Neuronal stem cell (in vitro differentiated cells): ENCODE measurements around the gene BMF.

ENCODE experiments used
- DNase-seq: peaks from one replicate; pipeline ENCODE4 v3.0.0-alpha.2; 2013; ENCODE audit warnings: low spot score
- H2AFZ ChIP-seq: one replicate; pipeline ENCODE4 v1.6.1; 2013; ENCODE audit warnings: mild to moderate bottlenecking, low read length, inconsistent platforms
- H2AK5ac ChIP-seq: 2 replicates; pipeline ENCODE4 v1.6.1; 2013; ENCODE audit warnings: low read depth, mild to moderate bottlenecking, inconsistent platforms, low read length, moderate library complexity, mixed read lengths
- H2BK120ac ChIP-seq: 2 replicates; pipeline ENCODE4 v1.6.1; 2013; ENCODE audit warnings: low read depth, mild to moderate bottlenecking, inconsistent platforms, low read length, moderate library complexity, mixed read lengths
- H2BK12ac ChIP-seq: one replicate; pipeline ENCODE4 v1.6.1; 2013; ENCODE audit warnings: low read length, inconsistent platforms
- H2BK15ac ChIP-seq: 2 replicates; pipeline ENCODE4 v1.6.1; 2013; ENCODE audit warnings: mild to moderate bottlenecking, low read length, inconsistent platforms, mixed read lengths
- H2BK5ac ChIP-seq: one replicate; pipeline ENCODE4 v1.6.1; 2013; ENCODE audit warnings: inconsistent platforms, mild to moderate bottlenecking, low read length, moderate library complexity
- H3K14ac ChIP-seq: one replicate; pipeline ENCODE4 v1.6.1; 2013; ENCODE audit warnings: low read length, inconsistent platforms
- H3K18ac ChIP-seq: 2 replicates; pipeline ENCODE4 v1.6.1; 2013; ENCODE audit warnings: low read length, inconsistent platforms
- H3K23ac ChIP-seq: 2 replicates; pipeline ENCODE4 v1.6.1; 2013; ENCODE audit warnings: low read depth, mild to moderate bottlenecking, mixed read lengths, low read length, inconsistent platforms; ENCODE audit not compliant: poor library complexity
- H3K27ac ChIP-seq: replicated peaks from 3 replicates; pipeline ENCODE4 v1.5.1; 2013; ENCODE audit warnings: low read length, inconsistent platforms
- H3K27me3 ChIP-seq, 3 experiments: 2 replicates each; pipeline ENCODE4 v1.6.1; 2013; ENCODE audit warnings: low read length in 3 of 3, mild to moderate bottlenecking in 2 of 3, inconsistent platforms in 1 of 3, low read depth in 1 of 3, mixed read lengths in 1 of 3, moderate library complexity in 1 of 3; ENCODE audit not compliant: control insufficient read depth in 3 of 3, insufficient read depth in 3 of 3
- H3K36me3 ChIP-seq, 2 donors: replicated peaks in 1 of 2; 2 replicates each; pipeline ENCODE4 v1.6.1; 2013; ENCODE audit warnings: low read length in 2 of 2; ENCODE audit not compliant: control insufficient read depth in 2 of 2, insufficient read depth in 2 of 2
- H3K4ac ChIP-seq: 2 replicates; pipeline ENCODE4 v1.6.1; 2013; ENCODE audit warnings: inconsistent platforms, mild to moderate bottlenecking, low read length, moderate library complexity
- H3K4me1 ChIP-seq, 2 donors: 1 replicate in 1 of 2; 2 replicates in 1 of 2; pipeline ENCODE4 v1.6.1; 2013; ENCODE audit warnings: low read length in 2 of 2, low read depth in 1 of 2; ENCODE audit not compliant: control insufficient read depth in 2 of 2, insufficient read depth in 1 of 2
- H3K4me2 ChIP-seq: one replicate; pipeline ENCODE4 v1.6.1; 2013; ENCODE audit warnings: mild to moderate bottlenecking, low read length, inconsistent platforms; ENCODE audit not compliant: insufficient read depth, poor library complexity, severe bottlenecking
- H3K4me3 ChIP-seq, 2 donors: 2 replicates each; pipeline ENCODE4 v1.5.1; 2013; ENCODE audit warnings: low read length in 2 of 2, mild to moderate bottlenecking in 2 of 2, inconsistent platforms in 1 of 2, moderate library complexity in 1 of 2
- H3K79me1 ChIP-seq: one replicate; pipeline ENCODE4 v1.6.1; 2013; ENCODE audit warnings: low read depth, mild to moderate bottlenecking, inconsistent platforms, low read length, moderate library complexity
- H3K9ac ChIP-seq: one replicate; pipeline ENCODE4 v1.6.1; 2013; ENCODE audit warnings: mild to moderate bottlenecking, low read depth, low read length, inconsistent platforms; ENCODE audit not compliant: poor library complexity
- H3K9me3 ChIP-seq, 2 donors: replicated peaks in 1 of 2; 2 replicates each; pipeline versions ENCODE3 to v1.6.1; 2013; ENCODE audit warnings: low read length in 2 of 2, mild to moderate bottlenecking in 2 of 2, inconsistent platforms in 1 of 2, low read depth in 1 of 2, mixed read lengths in 1 of 2, moderate library complexity in 1 of 2; ENCODE audit not compliant: control insufficient read depth in 2 of 2, insufficient read depth in 1 of 2
- H4K8ac ChIP-seq: one replicate; pipeline ENCODE4 v1.6.1; 2013; ENCODE audit warnings: low read depth, mild to moderate bottlenecking, inconsistent platforms, low read length, moderate library complexity
- H4K91ac ChIP-seq: one replicate; pipeline ENCODE4 v1.6.1; 2013; ENCODE audit warnings: low read length, low read depth, mild to moderate bottlenecking, inconsistent platforms; ENCODE audit not compliant: poor library complexity
- WGBS, 2 donors: extraction: QIAGEN DNeasy Blood & Tissue Kit; methylation state at CpG; one replicate each; pipeline ENCODE4 v1.1.7; 2013; ENCODE audit warnings: missing lambda C conversion rate in 2 of 2, mixed read lengths in 1 of 2; ENCODE audit not compliant: insufficient read length in 2 of 2, insufficient replicate concordance in 1 of 2; ENCODE audit errors: extremely low coverage in 2 of 2; 5-methylcytosine and 5-hydroxymethylcytosine counted together

The BMF gene

DNA sequence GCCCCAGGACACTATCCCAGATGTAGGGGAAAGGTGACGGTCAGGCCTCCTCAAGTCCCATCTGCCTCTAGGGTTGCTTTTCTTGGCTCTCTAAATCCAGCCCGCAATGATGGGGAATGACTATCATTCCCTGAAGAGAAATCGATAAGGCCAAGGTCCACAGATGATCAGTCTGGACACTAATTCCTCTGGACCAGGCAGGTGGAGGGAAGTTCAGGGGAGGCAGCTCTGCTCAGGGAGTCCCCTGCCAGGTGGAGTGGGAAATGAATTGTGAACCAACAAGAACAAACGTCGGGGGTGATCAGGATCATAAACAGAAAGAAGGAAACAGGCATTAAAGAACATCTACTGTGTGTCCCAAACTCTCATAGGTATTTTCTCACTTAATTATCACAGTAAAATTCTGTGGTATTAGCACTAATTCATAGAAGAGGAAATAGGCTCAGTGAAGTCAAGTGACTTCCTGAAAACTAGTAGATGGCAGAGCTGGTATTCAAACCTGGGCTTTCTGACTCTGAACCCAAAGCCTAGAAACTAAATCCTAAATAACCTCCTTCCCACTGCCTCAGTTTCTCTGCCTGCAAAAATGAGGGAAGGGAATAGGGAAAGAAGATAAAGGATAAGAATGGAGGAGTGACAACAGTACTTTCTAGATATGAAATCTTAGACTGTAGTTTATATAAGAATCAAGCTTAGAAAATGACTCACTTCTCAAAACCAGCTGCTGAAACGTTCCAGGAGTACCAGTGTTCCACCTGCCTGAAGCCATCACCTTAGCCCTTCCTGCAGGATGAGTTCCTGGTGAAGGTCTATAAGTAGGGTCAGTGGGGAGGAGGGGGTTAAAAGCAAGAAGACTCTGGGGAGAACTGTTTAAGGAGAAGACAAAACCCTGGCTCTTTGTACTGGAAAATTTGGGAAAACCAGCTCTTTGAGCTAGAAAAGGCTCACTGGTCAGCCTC is 7.5 kb downstream of the BMF start:
- no peak overlapping the region for H2BK5ac ChIP-seq
- no peak overlapping the region for H3K23ac ChIP-seq
- no peak overlapping the region for H3K9ac ChIP-seq
- H3K9me3 ChIP-seq, result no peaks in the 10 kb centered on the region
- no peak overlapping the region for H2AK5ac ChIP-seq
- no peak overlapping the region for H2BK120ac ChIP-seq
- no peak overlapping the region for H4K91ac ChIP-seq
- H3K4me3 ChIP-seq, result no peak overlapping the region
- H3K79me1 ChIP-seq, result no peaks in the 10 kb centered on the region
- H3K27ac ChIP-seq, result no peak overlapping the region
- no CpG with 5 or more reads among the region's 6 CpGs for WGBS, 2 donors
- H2BK12ac ChIP-seq, result no peak overlapping the region
- H3K27me3 ChIP-seq, result peaks cover 0 to 11% (median 0%) of the 10 kb centered on the region in 3 experiments
- H3K4me1 ChIP-seq, result peaks cover 28 to 42% of the 10 kb centered on the region in 2 donors
- no peak overlapping the region for H3K18ac ChIP-seq
- peaks cover 2 to 8% of the 10 kb centered on the region in 2 donors for H3K36me3 ChIP-seq
- H2AFZ ChIP-seq, result no peak overlapping the region
- H2BK15ac ChIP-seq, result no peak overlapping the region
- no peak for DNase-seq
- no peak overlapping the region for H3K14ac ChIP-seq
- no peak overlapping the region for H3K4me2 ChIP-seq
- no peak overlapping the region for H4K8ac ChIP-seq
- H3K4ac ChIP-seq, result no peak overlapping the region

DNA sequence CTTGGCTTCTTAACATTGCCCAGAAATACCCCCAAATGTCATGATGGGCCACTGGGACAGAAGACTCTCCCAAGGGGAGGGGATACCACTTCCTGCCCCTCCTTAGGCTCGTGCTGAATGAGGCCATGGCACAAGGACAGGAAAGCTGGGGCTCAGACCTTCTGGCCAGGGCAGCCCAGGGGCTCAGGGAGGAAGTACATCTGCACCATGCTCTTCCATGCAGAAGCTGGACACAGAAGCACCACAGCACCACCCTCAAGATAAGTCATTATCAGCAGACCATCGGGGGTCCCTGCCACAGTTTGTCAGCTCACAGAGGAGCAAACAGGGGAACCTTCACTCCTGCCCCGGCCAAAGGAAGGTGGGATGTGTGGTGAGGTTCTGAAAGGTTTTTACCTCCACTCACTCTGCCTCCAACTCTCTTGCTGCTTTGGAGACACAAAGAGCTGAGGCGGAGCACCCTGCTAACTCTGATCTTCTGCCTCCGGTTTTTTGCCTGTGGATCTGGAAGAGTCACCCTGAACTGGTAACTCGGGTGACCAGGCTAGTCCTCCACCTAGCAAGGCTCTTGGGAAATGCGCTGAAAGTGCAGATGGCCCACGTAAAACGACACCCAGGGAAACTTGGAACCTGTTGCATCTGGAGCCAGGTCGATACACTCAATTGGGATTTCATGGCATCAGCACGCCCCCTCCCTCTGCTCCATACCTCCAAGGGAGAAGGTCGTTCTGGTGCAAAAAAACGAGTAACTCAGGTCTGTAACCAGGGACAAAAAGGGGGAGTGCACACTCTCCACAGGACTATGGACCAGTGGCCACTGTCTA is 8.3 kb downstream of the BMF start:
- Histone ChIP-seq H3K27me3 (peaks cover 0 to 11% (median 0%) of the 10 kb centered on the region in 3 experiments), H3K14ac (no peak overlapping the region), H3K9ac (no peak overlapping the region), H3K4me2 (no peak overlapping the region), H3K4ac (no peak overlapping the region), H3K4me3 (no peak overlapping the region), H3K18ac (no peak overlapping the region), H3K9me3 (no peaks in the 10 kb centered on the region), H2BK15ac (no peak overlapping the region), H2AK5ac (no peak overlapping the region), H2BK12ac (no peak overlapping the region), H2BK5ac (no peak overlapping the region), H4K91ac (no peak overlapping the region), H3K4me1 (peaks cover 28 to 35% of the 10 kb centered on the region in 2 donors), H4K8ac (no peak overlapping the region), H3K23ac (no peak overlapping the region), H3K36me3 (peaks cover 2 to 8% of the 10 kb centered on the region in 2 donors), H3K27ac (no peak overlapping the region), H3K79me1 (no peaks in the 10 kb centered on the region), H2BK120ac (no peak overlapping the region), H2AFZ (no peak overlapping the region)
- DNase-seq, result no peak
- WGBS, 2 donors, result no CpG with 5 or more reads among the region's 13 CpGs

DNA sequence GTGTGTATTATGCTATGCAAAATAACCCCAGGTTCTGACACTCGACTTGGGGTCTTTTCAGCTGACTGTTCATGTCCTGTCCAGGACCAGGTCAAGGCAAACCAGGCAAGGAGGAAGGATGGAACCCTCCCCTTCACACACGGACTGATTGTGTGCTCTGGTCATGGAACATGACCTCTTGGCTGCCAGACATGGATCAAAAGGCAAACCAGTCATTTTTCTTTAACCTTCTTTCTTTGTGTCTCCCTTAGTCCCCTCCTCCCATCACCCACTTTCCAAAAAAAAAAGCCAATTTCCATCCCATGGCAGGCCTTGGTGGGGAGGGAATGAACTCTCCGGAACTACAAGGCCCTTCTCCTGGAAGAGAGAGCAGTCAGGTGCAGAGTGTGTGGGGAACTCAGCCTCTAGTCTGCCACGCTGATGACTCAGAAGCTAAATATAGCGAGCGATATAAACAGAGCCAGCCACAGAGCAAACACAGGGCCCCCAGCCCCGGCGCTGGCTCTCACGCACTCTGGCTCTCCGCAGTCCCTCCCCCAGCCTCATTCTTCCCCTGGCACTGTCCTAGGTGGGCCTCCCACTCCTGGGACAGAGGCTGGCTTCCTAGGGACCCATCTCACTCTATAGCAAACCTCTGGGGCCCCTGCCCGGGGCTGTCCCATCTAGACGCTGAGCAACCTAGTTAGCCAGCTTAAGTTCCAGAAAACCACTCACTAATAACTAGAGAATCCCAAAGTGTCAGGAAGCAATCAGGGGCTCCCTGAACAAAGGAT is 10.0 kb downstream of the BMF start:
- Histone ChIP-seq H3K9me3 (no peaks in the 10 kb centered on the region), H3K4me1 (peaks cover 22 to 26% of the 10 kb centered on the region in 2 donors), H3K27me3 (peaks cover 0 to 14% (median 0%) of the 10 kb centered on the region in 3 experiments), H2BK12ac (no peak overlapping the region), H3K14ac (no peak overlapping the region), H2BK5ac (no peak overlapping the region), H2AK5ac (no peak overlapping the region), H3K9ac (no peak overlapping the region), H4K91ac (no peak overlapping the region), H3K36me3 (peaks cover under 1 to 2% of the 10 kb centered on the region in 2 donors), H3K4ac (no peak overlapping the region), H3K4me3 (no peak overlapping the region), H2BK15ac (no peak overlapping the region), H3K18ac (peak overlapping the region; percentile 17), H2BK120ac (no peak overlapping the region), H3K23ac (no peak overlapping the region), H3K27ac (no peak overlapping the region), H3K79me1 (no peaks in the 10 kb centered on the region), H3K4me2 (no peak overlapping the region), H4K8ac (no peak overlapping the region), H2AFZ (peak overlapping the region; percentile 57)
- no CpG with 5 or more reads among the region's 12 CpGs for WGBS, 2 donors
- DNase-seq, result no peak
